GM19193 (cell line): ENCODE results near the gene GBA3.

Experiments used
- POLR2A ChIP-seq: IDR thresholded peaks from 4 replicates; pipeline ENCODE4 v1.6.1; 2011; ENCODE audit not compliant: insufficient read depth, insufficient read length; ENCODE audit errors: extremely low read depth

The GBA3 gene

DNA sequence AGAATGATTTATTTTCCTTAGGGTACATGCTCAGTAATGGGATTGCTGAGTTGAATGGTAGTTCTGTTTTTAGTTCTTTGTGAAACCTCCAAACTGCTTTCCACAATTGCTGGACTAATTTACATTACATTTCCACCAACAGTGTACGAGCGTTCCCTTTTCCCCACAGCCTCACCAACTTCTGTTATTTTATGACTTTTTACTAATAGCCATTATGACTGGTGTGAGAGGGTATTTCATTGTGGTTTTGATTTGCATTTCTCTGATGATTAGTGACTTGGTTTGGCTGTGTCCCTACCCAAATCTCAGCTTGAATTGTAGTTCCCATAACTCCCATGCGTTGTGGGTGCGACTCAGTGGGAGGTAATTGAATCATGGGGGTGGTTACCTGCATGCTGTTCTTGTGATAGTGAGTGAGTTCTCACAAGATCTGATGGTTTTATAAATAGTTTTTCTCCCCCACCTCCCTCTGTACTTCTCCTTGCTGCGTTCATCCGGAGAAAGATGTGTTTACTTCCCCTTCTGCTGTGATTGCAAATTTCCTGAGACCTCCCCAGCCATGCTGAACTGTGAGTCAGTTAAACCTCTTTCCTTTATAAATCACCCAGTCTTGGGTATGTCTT lies 95.1 kb downstream of the GBA3 start:
- no peak for TF ChIP-seq POLR2A

DNA sequence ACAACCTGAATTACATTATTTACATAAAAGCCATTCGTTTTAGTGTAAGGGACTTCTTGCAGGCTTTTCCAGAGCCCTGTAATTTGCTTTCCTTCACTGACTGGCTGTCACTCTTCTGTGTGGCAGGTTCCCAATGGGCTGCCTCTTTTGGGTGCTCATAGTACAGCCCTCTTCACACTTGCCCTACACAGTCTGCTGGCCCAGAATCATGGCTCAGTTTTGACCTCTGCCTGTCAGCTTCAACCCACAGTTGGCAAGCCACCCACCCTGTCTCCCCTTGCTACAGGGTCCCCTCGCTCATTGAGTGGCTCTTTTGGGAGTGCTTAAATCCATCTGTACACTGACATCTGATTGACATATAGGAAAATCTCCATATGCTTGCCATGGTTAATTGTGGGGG lies 97.9 kb downstream of the GBA3 start:
- no peak for TF ChIP-seq POLR2A

DNA sequence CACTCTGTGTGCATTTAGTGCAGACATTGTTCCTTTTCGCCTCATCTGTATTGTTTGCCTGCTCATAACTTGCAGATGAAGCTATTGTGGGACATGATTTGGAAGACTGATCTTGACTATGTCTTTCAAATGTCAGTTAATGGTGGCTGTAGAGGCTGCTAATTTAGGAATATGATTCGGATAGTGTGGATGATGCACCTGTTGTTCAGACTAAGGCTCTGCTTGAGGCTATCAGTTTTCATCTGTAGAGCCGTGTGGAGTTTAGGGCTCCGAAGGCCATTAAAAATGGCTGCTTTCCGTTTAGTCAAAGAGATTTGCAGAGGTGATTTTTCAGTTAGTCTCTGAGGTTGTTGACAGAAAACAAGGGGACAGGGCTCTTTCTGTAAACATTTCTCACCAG lies 102.0 kb downstream of the GBA3 start:
- TF ChIP-seq POLR2A = no peak

DNA sequence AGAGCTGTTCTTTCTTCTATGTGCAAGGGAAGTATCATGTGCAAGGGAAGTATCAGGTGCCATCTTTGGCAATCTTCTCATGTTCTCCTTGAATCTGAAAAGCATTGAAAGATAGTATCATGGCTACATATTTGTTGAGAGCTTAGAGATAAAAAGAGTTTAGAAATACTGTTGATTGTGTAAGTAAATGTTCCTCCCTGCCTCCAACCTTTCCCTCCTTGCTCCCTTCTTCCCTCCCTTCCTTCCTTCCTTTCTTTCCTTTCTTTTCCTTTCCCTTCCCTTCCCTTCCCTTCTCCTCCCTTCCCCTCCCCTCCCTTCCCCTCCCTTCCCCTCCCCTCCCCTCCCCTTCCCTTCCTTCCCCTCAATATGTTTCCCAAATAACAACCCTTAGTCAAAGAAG lies 108.7 kb downstream of the GBA3 start:
- TF ChIP-seq POLR2A = no peak

DNA sequence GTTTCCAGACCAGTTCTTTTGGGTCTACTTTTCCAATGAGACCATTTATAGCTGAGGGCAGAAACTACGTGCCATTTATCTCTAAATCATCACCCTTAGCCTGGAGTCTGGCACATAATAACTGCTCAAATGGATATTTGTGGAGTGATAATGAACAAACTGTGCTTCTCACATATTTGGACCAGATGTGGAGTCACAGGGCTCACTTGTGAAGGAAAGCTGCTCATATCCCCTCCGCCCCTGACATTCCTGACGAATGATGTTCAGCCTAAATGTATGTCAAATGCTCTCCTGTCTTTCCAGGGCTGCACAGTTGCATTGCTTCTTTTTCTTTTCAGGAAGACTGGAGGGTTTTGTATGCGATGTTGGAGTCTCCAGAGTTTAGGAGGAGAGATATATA lies 110.1 kb downstream of the GBA3 start:
- no peak for TF ChIP-seq POLR2A

DNA sequence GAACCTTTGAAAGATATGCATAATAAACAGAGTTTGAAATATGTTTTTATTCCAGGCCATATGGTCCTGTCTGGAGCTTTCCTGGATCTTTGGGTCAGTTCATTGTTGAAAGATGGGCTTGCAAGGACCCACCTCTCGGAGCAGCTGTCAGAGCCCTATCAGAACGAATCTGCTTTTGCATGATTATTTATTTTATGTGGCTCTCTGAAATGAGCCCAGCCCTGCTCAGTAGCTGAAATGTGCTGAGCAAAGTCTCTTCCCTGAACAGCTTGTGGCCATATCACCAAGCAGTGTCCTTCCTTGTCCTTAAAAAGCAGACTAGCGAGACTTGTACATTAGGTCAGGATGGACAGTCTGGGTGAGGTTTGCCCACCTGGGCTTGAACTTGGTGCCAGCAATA lies 110.8 kb downstream of the GBA3 start:
- no peak for TF ChIP-seq POLR2A

DNA sequence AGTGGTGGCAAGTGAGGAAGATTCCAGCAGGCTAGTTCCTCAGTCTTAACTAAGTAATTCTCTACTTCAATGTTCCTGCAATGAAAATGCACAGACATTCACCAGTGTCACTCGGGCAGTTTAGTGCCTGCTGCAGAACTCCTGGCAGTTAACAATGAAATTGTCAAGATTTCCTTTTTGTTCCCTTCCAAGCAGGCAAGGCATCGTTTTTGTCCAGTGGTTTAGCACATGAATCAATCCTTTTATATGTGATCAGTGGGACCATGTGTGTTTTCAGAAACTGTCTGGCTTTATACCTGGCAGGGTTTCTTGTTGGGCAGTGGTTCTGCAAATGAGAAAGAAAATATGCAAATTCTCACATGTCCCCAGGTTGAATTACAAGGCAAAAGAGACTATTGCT lies 122.2 kb downstream of the GBA3 start:
- TF ChIP-seq POLR2A = no peak

DNA sequence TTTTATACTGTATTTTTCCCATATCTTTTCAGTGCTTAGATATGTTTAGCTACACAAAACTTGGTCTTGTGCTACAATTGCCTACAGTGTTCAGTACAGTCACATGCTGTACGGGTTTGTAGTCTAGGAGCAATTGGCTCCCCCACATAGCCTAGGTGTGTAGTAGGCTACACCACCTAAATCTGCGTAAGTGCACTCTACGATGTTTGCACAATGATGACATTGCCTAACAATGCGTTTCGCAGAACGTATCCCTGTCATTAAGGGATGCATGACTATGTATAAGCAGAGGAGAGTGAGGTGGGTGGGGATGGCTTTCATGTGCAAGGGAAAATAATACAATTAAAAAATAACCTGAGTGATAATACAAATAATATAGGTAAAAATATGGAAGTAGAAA lies 131.4 kb downstream of the GBA3 start:
- TF ChIP-seq POLR2A = no peak

DNA sequence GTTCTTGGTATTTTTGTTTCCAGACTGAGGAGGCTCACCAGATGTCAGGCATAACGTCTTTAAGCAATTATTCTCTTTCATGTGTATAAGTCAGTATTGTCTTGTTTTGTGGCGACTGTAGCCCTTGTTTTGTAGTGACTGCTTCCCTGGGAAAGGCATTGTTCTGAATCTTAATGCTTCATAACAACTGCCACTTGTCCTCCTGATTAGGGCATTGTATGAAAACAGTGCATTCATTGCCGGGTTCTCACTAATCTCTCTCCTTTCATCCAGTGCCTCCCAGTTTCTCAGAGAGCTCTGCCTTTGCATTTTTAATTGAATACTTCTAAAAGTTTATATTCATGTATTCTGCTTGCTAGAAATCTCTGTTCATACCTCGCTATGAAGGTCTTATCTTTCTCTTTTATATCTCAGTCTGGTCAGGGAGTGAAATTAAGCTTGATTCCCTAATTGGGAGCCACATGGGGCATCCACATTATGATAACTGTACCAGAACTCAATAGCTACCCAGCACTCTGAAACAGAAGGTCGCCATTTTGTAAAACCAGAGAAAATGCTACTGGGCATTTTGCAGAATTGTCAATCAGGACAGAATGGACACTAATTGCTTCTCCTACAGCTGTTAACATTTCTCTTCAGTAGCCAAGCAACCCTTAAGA lies 149.8 kb downstream of the GBA3 start:
- no peak for TF ChIP-seq POLR2A

DNA sequence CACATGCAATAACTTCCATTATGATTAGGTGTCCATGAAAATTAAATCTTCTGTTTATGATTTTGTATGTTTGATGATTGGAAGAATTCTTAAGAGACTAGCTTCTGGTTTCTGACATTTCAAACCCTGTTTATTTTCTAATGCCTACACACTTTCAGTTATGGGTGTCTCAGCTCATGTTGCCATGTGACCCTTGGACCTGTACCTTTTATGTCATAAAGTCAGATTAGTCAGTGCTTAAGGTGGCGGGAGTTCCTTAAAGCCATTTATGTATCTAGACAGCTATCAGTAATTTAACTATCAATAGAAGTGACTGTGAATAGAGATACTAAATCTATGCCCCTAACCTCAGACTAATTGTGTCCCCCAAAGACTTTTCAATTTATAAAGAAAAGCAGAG lies 155.6 kb downstream of the GBA3 start:
- TF ChIP-seq POLR2A = no peak

DNA sequence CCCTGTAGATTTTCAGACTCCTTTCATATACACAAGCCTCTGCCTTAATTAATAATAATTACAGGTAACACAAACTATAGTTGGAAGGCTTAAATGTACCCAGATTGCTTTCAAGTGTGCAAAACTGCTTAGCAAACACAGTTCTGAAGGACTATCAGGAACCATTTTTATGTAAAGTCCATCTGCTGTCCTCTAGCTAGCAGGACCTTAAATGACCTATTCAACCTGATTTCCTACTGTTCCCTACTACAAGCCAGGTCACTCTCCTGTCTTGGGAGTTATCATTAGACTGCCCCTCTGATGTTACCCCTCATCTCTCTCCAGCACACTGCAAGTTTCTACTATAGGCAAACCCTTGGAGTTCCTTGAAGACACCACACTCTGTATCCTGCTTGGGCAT lies 157.3 kb downstream of the GBA3 start:
- TF ChIP-seq POLR2A = no peak

DNA sequence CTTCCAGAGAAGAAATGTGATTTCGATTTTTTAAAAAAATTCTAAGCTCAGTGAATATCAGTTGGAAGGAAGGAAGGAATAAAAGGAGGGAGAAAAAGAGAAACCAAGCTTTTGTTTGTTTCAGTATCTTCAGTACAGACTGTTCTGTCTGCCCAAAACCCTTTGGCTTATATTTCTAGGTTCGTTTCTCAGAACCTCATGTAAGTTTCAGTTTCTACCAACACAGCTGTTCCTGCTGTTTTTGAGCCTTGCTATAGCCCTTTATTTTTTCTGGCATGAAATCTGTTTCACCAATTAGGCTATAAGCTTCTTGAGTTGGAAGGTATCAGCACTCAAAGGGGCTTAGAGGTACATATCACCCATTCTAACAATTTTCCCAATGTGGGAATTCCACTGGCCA lies 157.9 kb downstream of the GBA3 start:
- TF ChIP-seq POLR2A = no peak

DNA sequence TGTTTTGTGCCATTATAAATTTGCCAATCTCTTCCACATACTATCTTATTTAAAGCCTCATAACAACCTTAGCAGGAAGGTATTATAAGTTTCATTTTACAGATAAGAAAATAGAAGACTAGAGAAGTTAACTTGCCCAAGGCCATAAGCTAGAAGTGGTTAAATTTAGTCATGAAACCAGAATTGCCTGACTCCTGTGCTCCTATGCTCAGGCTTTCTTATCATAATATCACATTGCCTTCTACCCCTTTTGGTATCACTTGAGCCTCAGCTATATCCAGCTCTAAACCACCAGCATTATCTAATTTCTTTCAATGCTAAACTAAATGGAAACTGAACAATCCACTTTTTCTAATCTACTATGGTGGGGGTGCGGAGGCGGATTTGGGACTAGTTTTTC lies 164.7 kb downstream of the GBA3 start:
- no peak for TF ChIP-seq POLR2A

DNA sequence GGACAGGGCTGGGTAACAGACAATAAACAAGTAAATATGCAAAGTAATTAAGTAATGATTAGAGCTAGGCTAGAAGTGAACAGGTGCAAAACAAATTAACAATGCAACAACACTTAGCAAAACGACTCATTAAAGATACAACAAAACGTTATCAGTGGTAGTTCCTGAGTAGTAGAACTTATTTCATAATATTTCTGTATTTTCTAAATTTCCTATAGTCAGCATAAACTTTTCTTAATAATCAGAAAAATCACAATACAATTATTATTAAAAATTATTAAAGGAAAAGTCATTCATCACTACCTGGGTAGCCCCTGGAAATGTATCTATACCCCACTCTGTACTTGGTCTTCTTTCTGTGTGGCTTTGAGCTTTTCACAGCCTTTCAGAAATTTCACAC lies 166.6 kb downstream of the GBA3 start:
- no peak for TF ChIP-seq POLR2A
